Naive thymus-derived CD8-positive, alpha-beta T cell (primary cell): ENCODE measurements around the gene KLHL18. TPM values are rescaled to one million over a fixed set of nuclear protein-coding genes. Genes with fewer than 3 reads are reported as not detected.
A peak's percentile ranks its signal among the peaks of the same experiment; 100 is the strongest.
"Not testable (repeated sequence)": the region's sequence is repeated elsewhere in the genome, so short reads cannot be mapped to it uniquely, and the experiment has no call there.

Experiments used
- ATAC-seq, 2 donors: fragments of 150-1000 bp; cut with Tn5 transposase in 1 of 2; sonication (Bioruptor Pico), chemical (Tn5 transposase) in 1 of 2; 1 replicate in 1 of 2; 2 replicates in 1 of 2; pipeline ENCODE4 v1.10.0; 2021; ENCODE audit warnings: mild to moderate bottlenecking in 2 of 2, moderate library complexity in 2 of 2
- POLR2A ChIA-PET: fragments of 350-600 bp; sonication (Branson Sonifier 250); formaldehyde crosslinking; loops from one replicate; lab custom pipeline; 2021; ENCODE audit warnings: antibody characterized with exemption; lab: Charles Lee
- DNase-seq, 10 donors: peaks; one replicate each; pipeline versions ENCODE4 v3.0.0 to v3.0.0-alpha.2; 2020 to 2022
- H3K27ac Mint-ChIP-seq, 10 donors: one replicate each; pipeline ENCODE4 v1.8.0; 2020 to 2022; ENCODE audit warnings: mild to moderate bottlenecking in 10 of 10, mixed read lengths in 10 of 10, moderate library complexity in 4 of 10, inconsistent platforms in 1 of 10
- H3K27me3 Mint-ChIP-seq, 5 donors: one replicate each; pipeline ENCODE4 v1.8.0; 2021 to 2022; ENCODE audit warnings: mixed read lengths in 5 of 5
- H3K36me3 Mint-ChIP-seq, 3 donors: one replicate each; pipeline ENCODE4 v1.8.0; 2020 to 2022; ENCODE audit warnings: mixed read lengths in 3 of 3, mild to moderate bottlenecking in 2 of 3, inconsistent platforms in 1 of 3
- H3K4me1 Mint-ChIP-seq, 4 donors: one replicate each; pipeline ENCODE4 v1.8.0; 2021 to 2022; ENCODE audit warnings: mixed read lengths in 4 of 4
- H3K4me3 Mint-ChIP-seq, 10 donors: one replicate each; pipeline ENCODE4 v1.8.0; 2020 to 2022; ENCODE audit warnings: mild to moderate bottlenecking in 10 of 10, mixed read lengths in 10 of 10, moderate library complexity in 6 of 10, inconsistent platforms in 1 of 10
- H3K9me3 Mint-ChIP-seq, 9 donors: one replicate each; pipeline ENCODE4 v1.8.0; 2020 to 2022; ENCODE audit warnings: mixed read lengths in 9 of 9, mild to moderate bottlenecking in 3 of 9, inconsistent platforms in 1 of 9, moderate library complexity in 1 of 9
- polyA plus RNA-seq, 3 donors: library from polyadenylated mRNA; unstranded; fragments of 300-500 nt; fragmentation: Illumina TruSeq; gene quantifications; one replicate each; pipeline ENCODE4 v1.2.3, GENCODE V29; 2021
- total RNA-seq, 8 experiments: library from RNA in 2 of 8; stranded (reverse) in 2 of 8; gene quantifications; one replicate each; pipeline ENCODE4 v1.2.3 and lab custom pipeline; 2021 to 2026

Gene KLHL18
- total RNA-seq (10 to 100 TPM; 20.8 to 21.9 TPM), polyA plus RNA-seq (10 to 100 TPM; 13.4 to 18.2 (median 16.4) TPM), total RNA-seq (lab: John Stamatoyannopoulos, UW) (26.2 to 61.5 (median 49.2) reads per million in 6 experiments)

GRCh38 chr3:47282424-47283192 lies at the start of gene KLHL18, which contains the start of gene KIF9:
Gene KLHL18 (plus strand): TSS chr3:47282944. CDS start chr3:47282966, 22 bp downstream.
Gene KIF9 (minus strand): TSS chr3:47282799. CDS start chr3:47277374, 5,425 bp downstream.
- peak; percentile 92 to 99 (median 97) for DNase-seq
- ATAC-seq, result peak; percentile 81 to 82
- Mint-ChIP-seq H3K4me3 (peak within 1 kb of the TSS; percentile 91 to 100 (median 98)), H3K4me1 (peaks cover 26 to 56% (median 50%) of the 10 kb centered on the region in 4 donors), H3K9me3 (no peaks in the 10 kb centered on the region), H3K27me3 (peaks cover 0 to 3% (median 0%) of the 10 kb centered on the region in 5 donors), H3K27ac (peak within 1 kb of the TSS; percentile 99 to 100 (median 99)), H3K36me3 (peaks cover 0 to 7% (median 0%) of the 10 kb centered on the region in 3 donors)
- POLR2A ChIA-PET, result interaction anchor here (0.5 to 3.5 kb wide), 5 partner anchors 9 to 653 kb away, joined by 3 to 13 read pairs (median 3); partner anchors contain the start of gene SETD2

- ATAC-seq, result no peak
- Mint-ChIP-seq H3K27ac (no peak overlapping the region), H3K9me3 (no peaks in the 10 kb centered on the region), H3K4me1 (no peaks in the 10 kb centered on the region), H3K36me3 (no peaks in the 10 kb centered on the region), H3K4me3 (no peak overlapping the region), H3K27me3 (peaks cover 0 to 2% (median 0%) of the 10 kb centered on the region in 5 donors)
- POLR2A ChIA-PET, result no interaction called here
- no peak for DNase-seq
Measured at GRCh38 chr3:47238017-47238416, 44.7 kb upstream of the KLHL18 start.

GRCh38 chr3:47239929-47240328 lies 42.8 kb upstream of the KLHL18 start:
- Mint-ChIP-seq H3K36me3 (no peaks in the 10 kb centered on the region), H3K9me3 (no peaks in the 10 kb centered on the region), H3K27ac (no peak overlapping the region), H3K27me3 (peaks cover 0 to 2% (median 0%) of the 10 kb centered on the region in 5 donors), H3K4me3 (no peak overlapping the region), H3K4me1 (no peaks in the 10 kb centered on the region)
- POLR2A ChIA-PET, result no interaction called here
- no peak for ATAC-seq
- no peak for DNase-seq

GRCh38 chr3:47243419-47244147 lies 39.2 kb upstream of the KLHL18 start:
- no peaks in the 10 kb centered on the region for H3K27me3 Mint-ChIP-seq
- no peak for ATAC-seq
- H3K4me1 Mint-ChIP-seq, result no peaks in the 10 kb centered on the region
- no peaks in the 10 kb centered on the region for H3K9me3 Mint-ChIP-seq
- POLR2A ChIA-PET, result no interaction called here
- DNase-seq, result no peak
- H3K36me3 Mint-ChIP-seq, result no peaks in the 10 kb centered on the region
- H3K4me3 Mint-ChIP-seq, result no peak overlapping the region
- H3K27ac Mint-ChIP-seq, result no peak overlapping the region

GRCh38 chr3:47244531-47245100 lies 38.1 kb upstream of the KLHL18 start:
- POLR2A ChIA-PET, result interaction anchor here (0.6 kb wide), 1 partner anchor 536 kb away, joined by 3 read pairs; no protein-coding TSS in a partner anchor
- Mint-ChIP-seq H3K27me3 (no peaks in the 10 kb centered on the region), H3K27ac (no peak overlapping the region), H3K36me3 (no peaks in the 10 kb centered on the region), H3K9me3 (no peaks in the 10 kb centered on the region), H3K4me3 (no peak overlapping the region), H3K4me1 (no peaks in the 10 kb centered on the region)
- ATAC-seq, result no peak
- no peak for DNase-seq

GRCh38 chr3:47245271-47245670 lies 37.5 kb upstream of the KLHL18 start:
- DNase-seq (no peak), ATAC-seq (no peak)
- POLR2A ChIA-PET, result interaction anchor here (0.6 kb wide), 1 partner anchor 536 kb away, joined by 3 read pairs; no protein-coding TSS in a partner anchor
- Mint-ChIP-seq H3K4me3 (no peak overlapping the region), H3K36me3 (no peaks in the 10 kb centered on the region), H3K4me1 (no peaks in the 10 kb centered on the region), H3K27me3 (no peaks in the 10 kb centered on the region), H3K9me3 (no peaks in the 10 kb centered on the region), H3K27ac (no peak overlapping the region)

- H3K4me3 Mint-ChIP-seq, result no peak overlapping the region
- H3K4me1 Mint-ChIP-seq, result no peaks in the 10 kb centered on the region
- no peak for DNase-seq
- no peak for ATAC-seq
- POLR2A ChIA-PET, result no interaction called here
- no peaks in the 10 kb centered on the region for H3K27me3 Mint-ChIP-seq
- H3K27ac Mint-ChIP-seq, result no peak overlapping the region
- no peaks in the 10 kb centered on the region for H3K36me3 Mint-ChIP-seq
- no peaks in the 10 kb centered on the region for H3K9me3 Mint-ChIP-seq
Measured at GRCh38 chr3:47247131-47248064, 35.3 kb upstream of the KLHL18 start.

- no peak overlapping the region for H3K27ac Mint-ChIP-seq
- H3K4me1 Mint-ChIP-seq, result no peaks in the 10 kb centered on the region
- H3K4me3 Mint-ChIP-seq, result no peak overlapping the region
- DNase-seq (no peak), ATAC-seq (no peak)
- no peaks in the 10 kb centered on the region for H3K36me3 Mint-ChIP-seq
- no peaks in the 10 kb centered on the region for H3K9me3 Mint-ChIP-seq
- POLR2A ChIA-PET, result interaction anchor here (0.6 kb wide), 1 partner anchor 63 kb away, joined by 3 read pairs; no protein-coding TSS in a partner anchor
- H3K27me3 Mint-ChIP-seq, result no peaks in the 10 kb centered on the region
Measured at GRCh38 chr3:47250309-47251060, 32.3 kb upstream of the KLHL18 start.

- not testable (repeated sequence) for H3K27ac Mint-ChIP-seq, H3K9me3 Mint-ChIP-seq, H3K4me3 Mint-ChIP-seq, H3K27me3 Mint-ChIP-seq, ATAC-seq, H3K36me3 Mint-ChIP-seq, H3K4me1 Mint-ChIP-seq, DNase-seq
- POLR2A ChIA-PET, result interaction anchor here (0.6 kb wide), 1 partner anchor 62 kb away, joined by 3 read pairs; no protein-coding TSS in a partner anchor
Measured at GRCh38 chr3:47251085-47251484, 31.7 kb upstream of the KLHL18 start.

GRCh38 chr3:47251689-47252088 lies 31.1 kb upstream of the KLHL18 start:
- POLR2A ChIA-PET, result no interaction called here

GRCh38 chr3:47256331-47256730 lies 26.4 kb upstream of the KLHL18 start:
- H3K36me3 Mint-ChIP-seq, H3K4me3 Mint-ChIP-seq, POLR2A ChIA-PET, H3K27me3 Mint-ChIP-seq, H3K9me3 Mint-ChIP-seq, DNase-seq, H3K4me1 Mint-ChIP-seq, ATAC-seq, H3K27ac Mint-ChIP-seq: not testable (repeated sequence)

More at GRCh38 chr3:47251689-47252088, 31.1 kb upstream of the KLHL18 start:
- Mint-ChIP-seq H3K36me3 (no peaks in the 10 kb centered on the region), H3K4me3 (no peak overlapping the region), H3K4me1 (no peaks in the 10 kb centered on the region), H3K9me3 (no peaks in the 10 kb centered on the region), H3K27me3 (no peaks in the 10 kb centered on the region), H3K27ac (peak overlapping the region in 1 of 10 donors; percentile 40)
- ATAC-seq (no peak), DNase-seq (no peak)
